Measurements from ENCODE around the gene ENPP7.

Gene ENPP7

GRCh38 chr17:79742589-79742918, 11.8 kb downstream of the ENPP7 start:
- ChIA-PET POLR2A (no interaction called here), CTCF (interaction anchor here (0.6 to 3.2 kb wide), 19 partner anchors 9 to 340 kb away, joined by 3 to 21 read pairs (median 5); partner anchors contain the start of gene CBX8)
- no peak for DNase-seq (ENCODE audit: extremely low spot score)
- TF ChIP-seq, protein P1, sequence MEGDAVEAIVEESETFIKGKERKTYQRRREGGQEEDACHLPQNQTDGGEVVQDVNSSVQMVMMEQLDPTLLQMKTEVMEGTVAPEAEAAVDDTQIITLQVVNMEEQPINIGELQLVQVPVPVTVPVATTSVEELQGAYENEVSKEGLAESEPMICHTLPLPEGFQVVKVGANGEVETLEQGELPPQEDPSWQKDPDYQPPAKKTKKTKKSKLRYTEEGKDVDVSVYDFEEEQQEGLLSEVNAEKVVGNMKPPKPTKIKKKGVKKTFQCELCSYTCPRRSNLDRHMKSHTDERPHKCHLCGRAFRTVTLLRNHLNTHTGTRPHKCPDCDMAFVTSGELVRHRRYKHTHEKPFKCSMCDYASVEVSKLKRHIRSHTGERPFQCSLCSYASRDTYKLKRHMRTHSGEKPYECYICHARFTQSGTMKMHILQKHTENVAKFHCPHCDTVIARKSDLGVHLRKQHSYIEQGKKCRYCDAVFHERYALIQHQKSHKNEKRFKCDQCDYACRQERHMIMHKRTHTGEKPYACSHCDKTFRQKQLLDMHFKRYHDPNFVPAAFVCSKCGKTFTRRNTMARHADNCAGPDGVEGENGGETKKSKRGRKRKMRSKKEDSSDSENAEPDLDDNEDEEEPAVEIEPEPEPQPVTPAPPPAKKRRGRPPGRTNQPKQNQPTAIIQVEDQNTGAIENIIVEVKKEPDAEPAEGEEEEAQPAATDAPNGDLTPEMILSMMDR (IDR thresholded peaks at IDR 0.05; ENCODE audit: control extremely low read depth, extremely low read depth, low read depth, missing control alignments) = no peak

- no peak for DNase-seq (ENCODE audit: extremely low spot score)
- ChIA-PET CTCF (interaction anchor here (1.1 to 2.0 kb wide), 4 partner anchors 10 to 173 kb away, joined by 3 to 14 read pairs (median 4); no protein-coding TSS in a partner anchor), POLR2A (no interaction called here)
- TF ChIP-seq, protein P1 (IDR thresholded peaks at IDR 0.05; ENCODE audit: control extremely low read depth, extremely low read depth, low read depth, missing control alignments) = no peak
Observed at GRCh38 chr17:79742951-79743476, 12.3 kb downstream of the ENPP7 start.

DNA sequence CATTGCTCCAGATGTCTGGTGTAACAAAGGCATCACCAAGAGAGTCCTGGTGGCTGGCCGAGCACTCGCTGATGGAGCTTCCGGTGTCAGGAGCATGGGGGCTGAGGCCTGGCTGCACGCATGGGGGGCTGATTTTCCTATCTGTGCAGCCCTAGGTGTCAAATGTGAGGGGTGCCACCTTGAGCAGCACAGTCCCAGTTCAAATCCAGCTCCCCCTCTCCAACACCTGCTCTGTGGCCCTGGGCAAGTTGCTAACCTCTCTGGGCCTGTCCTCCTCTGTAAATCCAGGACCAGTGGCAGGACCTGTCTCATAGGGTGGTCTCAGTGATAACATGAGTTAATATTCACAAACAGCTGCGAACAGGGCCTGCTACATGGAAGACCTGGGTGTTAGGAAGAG, 12.9 kb downstream of the ENPP7 start:
- ChIA-PET POLR2A (no interaction called here), CTCF (interaction anchor here (1.2 to 1.4 kb wide), 2 partner anchors 172 to 227 kb away, joined by 3 to 4 read pairs; no protein-coding TSS in a partner anchor)
- TF ChIP-seq, protein P1 (IDR thresholded peaks at IDR 0.05; ENCODE audit: control extremely low read depth, extremely low read depth, low read depth, missing control alignments) = no peak
- DNase-seq (ENCODE audit: extremely low spot score) = no peak

DNA sequence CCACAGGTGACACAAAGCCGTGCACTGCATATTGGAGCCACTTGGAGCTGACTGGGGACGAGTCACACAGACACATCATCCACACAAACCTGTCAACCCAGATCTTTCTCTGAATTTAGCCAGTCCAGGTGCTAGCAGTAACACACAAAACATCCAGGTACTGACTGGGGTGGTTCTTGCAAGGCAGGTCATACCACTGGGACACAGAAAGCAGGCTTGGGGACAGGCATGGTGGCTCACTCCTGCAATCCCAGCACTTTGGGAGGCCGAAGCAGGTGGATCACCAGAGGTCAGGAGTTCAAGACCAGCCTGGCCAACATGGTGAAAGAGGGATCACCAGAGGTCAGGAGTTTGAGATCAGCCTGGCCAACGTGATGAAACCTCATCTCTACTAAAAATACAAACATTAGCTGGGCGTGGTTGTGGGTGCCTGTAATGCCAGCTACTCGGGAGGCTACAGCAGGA, 14.9 kb downstream of the ENPP7 start:
- ChIA-PET CTCF (interaction anchor here (0.6 to 1.7 kb wide), 29 partner anchors 11 to 299 kb away, joined by 3 to 9 read pairs (median 3); partner anchors contain the start of genes CBX4 and CBX8), POLR2A (interaction anchor here (0.7 kb wide), 2 partner anchors 91 to 480 kb away, joined by 7 to 9 read pairs; no protein-coding TSS in a partner anchor)
- DNase-seq (ENCODE audit: extremely low spot score) = no peak
- TF ChIP-seq, protein P1 (IDR thresholded peaks at IDR 0.05; ENCODE audit: control extremely low read depth, extremely low read depth, low read depth, missing control alignments) = no peak

DNA sequence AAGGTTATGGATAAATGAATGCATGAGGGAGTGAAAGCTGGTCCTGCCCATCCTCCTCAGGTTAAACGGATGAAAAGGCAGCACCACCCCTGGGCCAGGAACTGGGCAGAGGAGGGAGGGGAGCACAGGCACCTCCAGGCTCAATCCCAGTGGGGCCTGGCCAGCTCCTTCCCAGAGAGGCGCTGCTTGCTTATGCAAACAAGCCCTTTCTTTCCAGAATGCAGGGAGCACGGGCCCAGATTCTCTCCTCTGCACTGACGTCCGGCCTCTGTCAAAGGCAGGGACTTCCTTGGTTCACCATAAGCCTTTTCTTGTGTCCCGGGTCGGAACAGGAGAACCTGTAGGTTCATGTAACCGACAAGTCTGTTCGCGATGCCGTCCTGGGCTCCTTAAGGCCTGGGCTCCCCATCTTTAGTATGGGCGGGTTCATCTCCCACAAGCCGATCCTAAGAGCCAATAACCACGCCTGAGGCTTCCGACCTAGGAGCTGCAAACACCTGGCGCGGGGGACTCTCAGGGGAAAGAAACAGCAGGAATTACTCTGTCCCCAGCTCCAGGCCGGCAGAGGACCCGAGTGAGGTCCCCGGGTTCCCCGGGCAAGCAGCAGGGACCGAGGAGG, 16.3 kb downstream of the ENPP7 start:
- TF ChIP-seq, protein P1 (IDR thresholded peaks at IDR 0.05; ENCODE audit: control extremely low read depth, extremely low read depth, low read depth, missing control alignments) = no peak
- ChIA-PET POLR2A (no interaction called here), CTCF (interaction anchor here (0.7 to 1.7 kb wide), 13 partner anchors 12 to 177 kb away, joined by 3 to 5 read pairs (median 3); partner anchors contain the start of gene CBX4)
- DNase-seq (ENCODE audit: extremely low spot score) = no peak

- POLR2A ChIA-PET = no interaction called here
- TF ChIP-seq, protein P1 (IDR thresholded peaks at IDR 0.05; ENCODE audit: control extremely low read depth, extremely low read depth, low read depth, missing control alignments) = no peak
- DNase-seq (ENCODE audit: extremely low spot score) = no peak
- CTCF ChIA-PET = interaction anchor here (1.0 kb wide), 2 partner anchors 39 to 97 kb away, joined by 3 read pairs; no protein-coding TSS in a partner anchor
Observed at GRCh38 chr17:79747508-79748294, 17.0 kb downstream of the ENPP7 start.

All from GM10248 (cell line).